ENCODE measurements around the gene TPRG1. TPM values are rescaled to one million over a fixed set of nuclear protein-coding genes. Genes with fewer than 3 reads are reported as not detected.
A peak's percentile ranks its signal among the peaks of the same experiment; 100 is the strongest.

The TPRG1 gene
- total RNA-seq, 1 experiment from 2014 or later: not detected

DNA sequence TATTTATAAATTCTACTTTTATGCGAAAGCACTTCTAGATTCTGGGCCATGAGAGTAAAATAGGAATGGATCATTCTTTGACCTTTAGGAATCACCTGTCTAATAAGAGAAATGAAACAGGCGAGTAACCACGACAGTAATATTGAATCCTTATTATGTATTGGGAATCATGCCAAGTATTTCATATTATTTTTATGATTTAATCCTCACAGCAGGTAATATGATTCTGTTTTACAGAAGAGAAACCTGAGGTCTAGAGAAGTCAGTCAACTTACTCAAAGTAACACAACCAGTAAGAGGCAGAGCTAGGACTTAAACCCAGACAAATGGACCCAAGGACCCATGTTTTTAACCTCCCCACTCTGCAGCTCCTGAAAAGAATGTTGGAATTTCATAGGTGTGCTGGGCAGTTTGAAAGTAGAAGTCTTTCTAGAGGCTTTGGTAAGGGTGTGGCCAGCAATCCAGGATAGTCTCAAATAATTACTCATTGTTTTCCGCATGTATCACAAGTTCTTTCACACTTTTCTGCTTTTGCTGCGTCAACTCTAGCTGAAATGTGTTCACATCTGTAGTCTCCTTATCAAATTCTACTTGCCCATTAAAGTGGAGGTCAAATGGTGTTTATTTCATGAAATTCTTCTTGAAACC lies 181.7 kb downstream of the TPRG1 start:
- DNase-seq (ENCODE audit: low spot score): peak; percentile 20

DNA sequence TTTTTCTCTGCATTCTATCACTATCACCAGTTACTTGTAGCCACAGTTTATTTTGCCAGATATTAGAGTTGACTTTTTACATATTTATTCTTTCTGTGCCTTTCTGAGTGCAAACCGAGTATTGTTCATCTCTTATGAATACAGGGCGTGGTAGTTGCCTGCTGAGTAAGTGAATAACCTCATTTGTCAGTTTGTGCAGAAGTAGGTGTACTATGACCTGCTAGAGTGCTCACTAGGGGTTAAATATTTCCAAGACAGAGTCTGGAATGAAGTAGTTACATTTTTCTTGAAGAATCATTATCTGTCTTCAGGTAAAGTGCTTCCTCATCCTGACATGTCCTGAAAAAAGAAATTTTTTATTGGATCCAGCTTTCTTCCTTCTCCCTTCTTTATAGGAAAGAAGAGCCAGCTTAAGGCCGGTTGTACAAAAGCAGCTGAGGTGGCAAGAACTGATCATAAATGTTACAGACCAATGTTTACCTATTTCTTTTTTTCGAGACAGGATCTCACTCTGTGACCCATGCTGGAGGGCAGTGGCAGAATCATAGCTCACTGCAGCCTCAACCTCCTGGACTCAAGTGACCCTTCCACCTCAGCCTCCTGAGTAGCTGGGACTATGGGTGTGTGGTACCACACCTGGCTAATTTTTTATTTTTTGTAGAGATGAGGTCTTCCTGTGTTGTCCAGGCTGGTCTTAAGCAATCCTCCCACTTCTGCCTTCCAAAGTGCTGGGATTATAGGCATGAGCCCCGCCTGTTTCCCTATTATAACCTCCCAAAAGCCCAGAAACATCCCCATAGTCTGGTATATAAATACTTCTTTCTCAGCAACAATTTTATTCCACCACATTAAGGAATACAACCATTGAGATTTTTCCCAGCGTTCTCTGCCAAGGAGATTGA lies 182.5 kb downstream of the TPRG1 start:
- DNase-seq (ENCODE audit: low spot score): peak; percentile 22

DNA sequence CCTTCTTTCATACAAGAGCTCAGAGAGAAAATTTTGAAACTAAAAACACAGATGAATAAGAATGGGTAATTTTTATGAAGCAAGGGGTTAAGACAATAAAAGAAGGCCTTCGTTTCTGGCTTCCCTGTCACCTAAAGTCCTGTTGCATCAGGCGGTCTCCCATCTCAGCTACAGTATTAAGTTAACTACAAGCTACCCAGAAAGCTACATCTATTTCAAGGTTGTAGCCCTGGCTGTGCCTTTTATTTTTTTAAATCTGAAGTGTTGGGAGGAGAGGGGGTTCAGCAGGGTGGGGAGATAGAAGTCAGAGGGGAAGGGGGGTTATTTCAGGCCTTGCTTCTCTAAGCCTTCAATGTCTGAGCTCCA lies 183.3 kb downstream of the TPRG1 start:
- DNase-seq (ENCODE audit: low spot score): no peak

DNA sequence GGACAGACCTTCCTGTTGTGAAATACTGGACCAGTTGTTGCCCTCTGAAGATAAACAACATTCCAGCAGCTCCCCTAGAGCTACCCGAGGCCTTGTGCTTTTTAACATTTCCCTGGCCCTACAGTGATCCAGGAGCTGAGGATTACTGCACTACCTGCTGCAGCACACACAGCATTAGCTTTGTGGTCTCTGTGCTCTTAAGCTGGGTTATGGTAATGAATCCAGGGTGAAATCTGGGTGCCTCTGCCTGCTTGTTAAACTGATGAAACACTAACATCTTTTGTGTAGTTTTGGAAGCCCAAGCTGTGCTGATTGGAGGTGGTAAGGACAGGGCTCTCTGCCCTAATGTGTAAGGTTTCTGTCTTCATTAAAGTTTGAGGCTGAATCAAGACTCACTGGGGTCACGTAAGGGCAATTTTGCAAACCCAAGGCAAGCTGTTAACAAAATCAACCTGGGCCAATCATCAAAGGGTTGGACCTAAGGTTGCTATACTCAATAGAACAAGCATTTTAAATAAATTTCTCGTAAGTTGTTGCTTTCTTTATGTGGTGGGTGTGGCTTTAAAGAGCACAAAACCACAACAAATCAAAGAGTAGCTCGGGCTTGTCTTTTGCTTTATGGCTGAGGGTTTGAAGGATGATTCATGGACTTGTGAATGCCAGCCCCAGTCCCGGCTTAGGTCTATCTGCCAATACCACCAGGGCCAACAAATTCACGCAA lies 183.9 kb downstream of the TPRG1 start:
- peak; percentile 38 for DNase-seq (ENCODE audit: low spot score)

GRCh38 chr3:189360291-189360690 lies 188.5 kb downstream of the TPRG1 start:
- no peak for DNase-seq (ENCODE audit: low spot score)

DNA sequence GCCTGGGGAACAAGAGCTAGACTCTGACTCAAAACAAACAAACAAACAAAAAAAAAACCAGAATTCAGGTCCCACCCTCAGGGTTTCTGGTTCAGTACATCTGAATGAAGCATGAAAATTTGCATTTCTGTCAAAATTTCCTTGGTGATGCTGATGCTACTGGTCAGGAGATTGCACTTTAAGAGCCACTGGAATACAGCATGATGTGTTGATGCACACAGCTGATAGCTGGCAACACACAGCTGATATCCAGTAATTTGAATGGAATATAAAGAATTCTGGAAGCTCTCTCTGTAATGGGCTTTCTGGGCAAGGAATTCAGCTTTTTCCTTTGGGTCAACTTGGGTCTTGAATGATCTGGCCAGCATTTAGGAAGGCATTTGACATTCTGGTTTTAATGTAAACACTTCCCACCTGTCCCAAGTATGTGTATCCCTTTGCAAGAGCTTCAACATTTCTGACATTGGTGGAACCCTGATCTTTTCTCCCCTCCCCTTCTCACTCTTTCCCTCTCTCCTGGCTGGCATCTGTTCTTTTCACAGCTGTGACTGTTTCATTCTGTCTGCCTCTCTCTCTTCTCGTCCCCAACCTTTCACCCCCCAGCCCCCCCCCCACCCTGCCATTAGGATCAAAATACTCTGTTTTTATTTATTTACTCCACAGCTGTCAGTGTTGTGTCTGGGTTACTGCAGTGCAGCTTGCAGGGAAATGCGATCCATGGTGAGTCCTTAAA lies 189.5 kb downstream of the TPRG1 start:
- DNase-seq (ENCODE audit: low spot score): no peak

GRCh38 chr3:189363590-189364255 lies 192.0 kb downstream of the TPRG1 start:
- no peak for DNase-seq (ENCODE audit: low spot score)

GRCh38 chr3:189365609-189366564 lies 194.1 kb downstream of the TPRG1 start:
- DNase-seq (ENCODE audit: low spot score): no peak

GRCh38 chr3:189368384-189368783 lies 196.6 kb downstream of the TPRG1 start:
- DNase-seq (ENCODE audit: low spot score): no peak

- no peak for DNase-seq (ENCODE audit: low spot score)
These were observed 197.9 kb downstream of the TPRG1 start for GRCh38 chr3:189369636-189370035.

- no peak for DNase-seq (ENCODE audit: low spot score)
These were observed 200.5 kb downstream of the TPRG1 start for GRCh38 chr3:189372243-189372642.
